ENCODE measurements around the gene CMSS1.

- TF ChIP-seq, protein P1, sequence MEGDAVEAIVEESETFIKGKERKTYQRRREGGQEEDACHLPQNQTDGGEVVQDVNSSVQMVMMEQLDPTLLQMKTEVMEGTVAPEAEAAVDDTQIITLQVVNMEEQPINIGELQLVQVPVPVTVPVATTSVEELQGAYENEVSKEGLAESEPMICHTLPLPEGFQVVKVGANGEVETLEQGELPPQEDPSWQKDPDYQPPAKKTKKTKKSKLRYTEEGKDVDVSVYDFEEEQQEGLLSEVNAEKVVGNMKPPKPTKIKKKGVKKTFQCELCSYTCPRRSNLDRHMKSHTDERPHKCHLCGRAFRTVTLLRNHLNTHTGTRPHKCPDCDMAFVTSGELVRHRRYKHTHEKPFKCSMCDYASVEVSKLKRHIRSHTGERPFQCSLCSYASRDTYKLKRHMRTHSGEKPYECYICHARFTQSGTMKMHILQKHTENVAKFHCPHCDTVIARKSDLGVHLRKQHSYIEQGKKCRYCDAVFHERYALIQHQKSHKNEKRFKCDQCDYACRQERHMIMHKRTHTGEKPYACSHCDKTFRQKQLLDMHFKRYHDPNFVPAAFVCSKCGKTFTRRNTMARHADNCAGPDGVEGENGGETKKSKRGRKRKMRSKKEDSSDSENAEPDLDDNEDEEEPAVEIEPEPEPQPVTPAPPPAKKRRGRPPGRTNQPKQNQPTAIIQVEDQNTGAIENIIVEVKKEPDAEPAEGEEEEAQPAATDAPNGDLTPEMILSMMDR (conservative IDR thresholded peaks at IDR 0.05; ENCODE audit: low read length) = no peak
- TF ChIP-seq EZH2phosphoT487 (IDR thresholded peaks at IDR 0.05; ENCODE audit: borderline replicate concordance) = no peak
Measured at GRCh38 chr3:100160521-100160920, 342.9 kb downstream of the CMSS1 start.

All from Loucy (cell line).